ENCODE data around the gene CLEC14A.

- TF ChIP-seq EZH2 (IDR thresholded peaks at IDR 0.05; ENCODE audit: borderline replicate concordance, low read length) (no peak), CTCF (conservative IDR thresholded peaks at IDR 0.05 in 1 of 2, IDR thresholded peaks at IDR 0.05 in 1 of 2; ENCODE audit: extremely low read depth in 1 of 2, insufficient read depth in 1 of 2, low read depth in 1 of 2, low read length in 2 of 2) (no peak)
Observed at GRCh38 chr14:38286452-38286851, 30.6 kb upstream of the CLEC14A start.

Measured in mammary epithelial cell (primary cell).